ENCODE measurements around the gene FGL2.

- TF ChIP-seq, protein P1, sequence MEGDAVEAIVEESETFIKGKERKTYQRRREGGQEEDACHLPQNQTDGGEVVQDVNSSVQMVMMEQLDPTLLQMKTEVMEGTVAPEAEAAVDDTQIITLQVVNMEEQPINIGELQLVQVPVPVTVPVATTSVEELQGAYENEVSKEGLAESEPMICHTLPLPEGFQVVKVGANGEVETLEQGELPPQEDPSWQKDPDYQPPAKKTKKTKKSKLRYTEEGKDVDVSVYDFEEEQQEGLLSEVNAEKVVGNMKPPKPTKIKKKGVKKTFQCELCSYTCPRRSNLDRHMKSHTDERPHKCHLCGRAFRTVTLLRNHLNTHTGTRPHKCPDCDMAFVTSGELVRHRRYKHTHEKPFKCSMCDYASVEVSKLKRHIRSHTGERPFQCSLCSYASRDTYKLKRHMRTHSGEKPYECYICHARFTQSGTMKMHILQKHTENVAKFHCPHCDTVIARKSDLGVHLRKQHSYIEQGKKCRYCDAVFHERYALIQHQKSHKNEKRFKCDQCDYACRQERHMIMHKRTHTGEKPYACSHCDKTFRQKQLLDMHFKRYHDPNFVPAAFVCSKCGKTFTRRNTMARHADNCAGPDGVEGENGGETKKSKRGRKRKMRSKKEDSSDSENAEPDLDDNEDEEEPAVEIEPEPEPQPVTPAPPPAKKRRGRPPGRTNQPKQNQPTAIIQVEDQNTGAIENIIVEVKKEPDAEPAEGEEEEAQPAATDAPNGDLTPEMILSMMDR (conservative IDR thresholded peaks at IDR 0.05 in 1 of 2, IDR thresholded peaks at IDR 0.05 in 1 of 2; ENCODE audit: low read depth in 1 of 2, low read length in 2 of 2) = no peak
- no peak for TF ChIP-seq EZH2 (IDR thresholded peaks at IDR 0.05; ENCODE audit: low read length, missing control alignments)
Measured at GRCh38 chr7:77244222-77244934, 44.8 kb upstream of the FGL2 start.
